ENCODE measurements around the gene MMP14.

MMP14 gene

GRCh38 chr14:22884738-22885523 lies 48.5 kb downstream of the MMP14 start:
- DNase-seq (ENCODE audit: low spot score) = no peak

- DNase-seq (ENCODE audit: low spot score) = no peak
Measured at GRCh38 chr14:22885975-22886374, 49.6 kb downstream of the MMP14 start.

- peak; percentile 86 for DNase-seq (ENCODE audit: low spot score)
Measured at GRCh38 chr14:22886500-22887259, 50.3 kb downstream of the MMP14 start.

DNA sequence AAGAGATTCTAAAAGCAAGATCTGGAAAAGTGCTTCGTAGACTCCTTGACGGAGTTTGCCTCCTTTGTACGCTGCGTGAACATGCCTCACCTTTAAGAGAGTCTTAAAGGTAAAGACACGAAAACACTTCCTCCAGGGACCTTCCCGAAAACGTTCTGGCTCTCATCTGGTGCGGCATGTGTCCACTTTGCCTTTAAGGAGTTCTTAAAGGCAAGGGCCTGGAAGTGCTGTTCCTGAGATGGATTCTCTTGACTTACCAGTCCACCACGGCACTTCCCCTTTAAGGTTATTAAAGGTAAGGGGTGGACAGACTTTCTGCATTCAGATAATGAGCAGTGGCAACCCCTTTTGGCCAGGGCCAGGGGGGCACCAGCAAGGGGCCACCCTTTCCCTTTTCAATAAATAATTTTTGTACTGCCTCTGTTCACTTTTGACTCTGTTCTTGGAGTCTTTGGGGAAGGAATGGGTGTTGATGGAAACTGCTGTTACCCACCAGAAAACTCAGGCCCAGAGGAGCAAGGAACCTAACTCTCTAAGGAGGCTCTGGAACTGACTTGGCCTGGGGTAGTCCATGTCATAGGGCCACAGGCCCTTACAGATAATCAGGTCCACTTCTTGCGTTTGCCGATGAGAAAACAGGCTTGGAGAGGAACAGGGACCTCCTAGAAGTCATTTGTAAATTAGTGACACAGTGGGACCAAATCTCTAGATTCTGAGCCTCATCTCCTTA lies 51.0 kb downstream of the MMP14 start:
- peak; percentile 94 for DNase-seq (ENCODE audit: low spot score)

DNA sequence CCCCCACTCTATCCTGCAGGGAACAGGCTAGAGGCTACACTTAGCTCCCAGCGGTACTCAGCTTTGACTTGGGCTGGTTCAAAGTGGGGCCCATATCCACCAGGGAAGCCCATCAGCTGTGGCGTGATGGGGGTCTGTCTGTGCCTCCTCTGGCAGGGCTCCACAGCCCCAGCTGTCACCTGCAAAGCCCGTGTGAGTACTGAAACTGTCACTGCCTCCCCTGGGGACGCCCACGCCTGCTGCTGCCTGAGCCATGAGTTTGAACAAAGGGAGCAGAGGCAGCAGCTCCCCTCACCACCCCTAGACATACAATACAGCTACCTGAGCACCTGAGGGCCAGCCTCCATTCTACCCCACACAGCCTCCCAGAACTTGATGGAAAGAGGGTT lies 51.6 kb downstream of the MMP14 start:
- DNase-seq (ENCODE audit: low spot score) = no peak

DNA sequence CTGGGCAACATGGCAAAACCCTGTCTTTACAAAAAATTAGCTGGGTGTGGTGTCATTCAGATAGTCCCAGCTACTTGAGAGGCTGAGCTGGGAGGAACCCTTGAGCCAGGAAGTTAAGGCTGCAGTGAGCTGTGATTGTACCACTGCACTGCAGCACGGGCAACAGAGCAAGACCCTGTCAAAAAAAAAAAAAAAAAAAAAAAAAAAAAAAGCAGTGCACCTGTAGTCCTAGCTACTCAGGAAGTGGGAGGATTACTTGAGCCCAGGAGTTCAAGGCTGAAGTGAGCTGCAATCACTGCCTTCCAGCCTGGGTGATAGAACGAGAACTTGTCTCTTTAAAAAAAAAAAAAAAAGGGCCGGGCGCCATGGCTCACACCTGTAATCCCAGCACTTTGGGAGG lies 52.3 kb downstream of the MMP14 start:
- DNase-seq (ENCODE audit: low spot score) = peak; percentile 22

DNA sequence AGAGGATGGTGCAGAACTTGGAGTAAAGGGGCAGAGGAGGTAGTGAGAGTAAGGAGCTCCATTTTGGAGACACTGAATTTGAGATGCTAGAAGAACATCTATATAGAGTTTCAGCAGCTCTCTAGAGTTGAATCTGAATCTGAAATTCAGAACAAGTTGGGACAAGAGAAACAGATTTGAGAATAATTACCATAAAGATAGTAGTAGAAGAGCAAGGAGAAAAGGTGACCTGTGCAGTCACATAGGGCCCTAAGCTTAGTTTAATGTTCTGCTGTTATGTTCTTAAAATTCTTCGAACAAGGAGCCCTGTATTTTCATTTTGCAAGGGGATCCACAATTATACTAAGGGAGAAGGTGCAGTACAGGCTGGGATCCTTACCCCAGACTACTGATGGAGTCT lies 54.0 kb downstream of the MMP14 start:
- no peak for DNase-seq (ENCODE audit: low spot score)

GRCh38 chr14:22892488-22892887 lies 56.1 kb downstream of the MMP14 start:
- no peak for DNase-seq (ENCODE audit: low spot score)

DNA sequence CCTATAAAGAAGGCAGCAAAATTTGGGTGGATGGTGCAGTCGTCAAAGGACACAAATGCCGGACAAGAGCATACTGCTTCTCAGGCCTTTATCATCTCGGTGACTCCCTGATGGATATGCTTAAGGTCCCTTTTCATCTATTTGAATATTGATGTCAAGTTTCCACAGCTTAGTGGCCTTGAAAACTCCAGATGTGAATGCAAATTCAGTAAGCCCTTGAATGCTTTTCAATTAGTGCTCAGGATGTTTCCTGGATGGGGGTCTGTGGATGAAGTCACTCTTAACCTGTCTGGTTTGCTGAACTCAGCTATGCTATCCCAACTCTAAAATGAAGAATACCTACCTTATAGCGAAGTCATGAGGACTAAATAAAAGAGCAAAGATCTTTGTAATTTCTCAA lies 57.3 kb downstream of the MMP14 start:
- DNase-seq (ENCODE audit: low spot score) = no peak

GRCh38 chr14:22895402-22895801 lies 59.0 kb downstream of the MMP14 start:
- DNase-seq (ENCODE audit: low spot score) = no peak

- no peak for DNase-seq (ENCODE audit: low spot score)
Measured at GRCh38 chr14:22896356-22896755, 60.0 kb downstream of the MMP14 start.

GRCh38 chr14:22896760-22897159 lies 60.4 kb downstream of the MMP14 start:
- DNase-seq (ENCODE audit: low spot score) = peak; percentile 22

DNA sequence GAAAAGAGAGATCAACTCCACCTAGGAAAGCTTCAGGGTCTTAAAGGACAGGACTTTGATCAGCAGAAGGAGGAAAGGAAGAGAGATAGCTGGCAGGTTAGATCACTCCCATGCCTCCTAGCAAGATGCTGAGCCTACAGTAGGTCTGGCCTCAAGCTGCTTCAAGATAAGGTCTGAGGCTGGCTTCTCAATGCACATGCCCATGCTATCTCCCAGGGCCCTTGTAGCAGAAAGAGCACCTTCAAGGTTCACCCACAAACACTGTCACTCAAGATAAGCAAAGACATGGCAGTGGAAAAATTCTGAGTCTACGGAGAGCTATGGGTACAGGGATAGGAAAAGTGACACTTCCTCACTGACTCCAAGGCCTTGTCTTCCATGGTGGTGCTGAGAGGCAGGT lies 61.0 kb downstream of the MMP14 start:
- DNase-seq (ENCODE audit: low spot score) = no peak
